Measurements from ENCODE around the gene FLOT2. TPM values are rescaled to one million over a fixed set of nuclear protein-coding genes. Genes with fewer than 3 reads are reported as not detected.

The FLOT2 gene
- total and polyA plus RNA-seq, 7 donors = 30.4 to 81.1 (median 40.8) TPM

- H3K4me1 ChIP-seq = peaks cover 13% of the 10 kb centered on the region
- H3K9me3 ChIP-seq = no peaks in the 10 kb centered on the region
- no peaks in the 10 kb centered on the region for H3K27me3 ChIP-seq (ENCODE audit: insufficient read depth in 3 of 3, low read length in 2 of 3)
- DNase-seq (no peak), ATAC-seq (no peak)
- 79 to 88% (median 87%) methylated on average over 12 of the region's 12 CpGs for whole genome bisulfite sequencing, 3 donors
- intact Hi-C loops (cut with DNase I) = no loop called here
- no peak overlapping the region for H3K4me3 ChIP-seq
- TF ChIP-seq CTCF (IDR thresholded peaks at IDR 0.05) = no peak
- no peak overlapping the region for H3K27ac ChIP-seq
- peaks cover 0 to 43% of the 10 kb centered on the region in 2 donors for H3K36me3 ChIP-seq (ENCODE audit: insufficient read depth in 1 of 2, low read depth in 1 of 2)
Measured at GRCh38 chr17:28887871-28888471, 9.6 kb downstream of the FLOT2 start.

- no peak for TF ChIP-seq CTCF (IDR thresholded peaks at IDR 0.05)
Measured at GRCh38 chr17:28885951-28886350, 11.6 kb downstream of the FLOT2 start.

GRCh38 chr17:28885363-28885762 is 12.2 kb downstream of the FLOT2 start:
- Histone ChIP-seq H3K4me1 (no peaks in the 10 kb centered on the region), H3K27me3 (ENCODE audit: insufficient read depth in 3 of 3, low read length in 2 of 3) (no peaks in the 10 kb centered on the region), H3K4me3 (no peak overlapping the region), H3K27ac (no peak overlapping the region), H3K36me3 (ENCODE audit: insufficient read depth in 1 of 2, low read depth in 1 of 2) (peaks cover 5 to 69% of the 10 kb centered on the region in 2 donors), H3K9me3 (no peaks in the 10 kb centered on the region)
- DNase-seq = no peak
- WGBS, 3 donors = 90 to 91% (median 90%) methylated on average over 4 of the region's 4 CpGs
- ATAC-seq = no peak
- TF ChIP-seq CTCF (IDR thresholded peaks at IDR 0.05) = no peak
- intact Hi-C loops (cut with DNase I) = no loop called here

More at GRCh38 chr17:28885951-28886350, 11.6 kb downstream of the FLOT2 start:
- no peak overlapping the region for H3K27ac ChIP-seq
- peaks cover 5 to 63% of the 10 kb centered on the region in 2 donors for H3K36me3 ChIP-seq (ENCODE audit: insufficient read depth in 1 of 2, low read depth in 1 of 2)
- ATAC-seq = no peak
- 85 to 90% (median 85%) methylated on average over 10 of the region's 10 CpGs for WGBS, 3 donors
- DNase-seq = no peak
- H3K27me3 ChIP-seq (ENCODE audit: insufficient read depth in 3 of 3, low read length in 2 of 3) = no peaks in the 10 kb centered on the region
- no peak overlapping the region for H3K4me3 ChIP-seq
- H3K9me3 ChIP-seq = no peaks in the 10 kb centered on the region
- intact Hi-C loops (cut with DNase I) = no loop called here
- no peaks in the 10 kb centered on the region for H3K4me1 ChIP-seq

- no peak for TF ChIP-seq CTCF (IDR thresholded peaks at IDR 0.05)
- Histone ChIP-seq H3K4me1 (no peaks in the 10 kb centered on the region), H3K27ac (no peak overlapping the region), H3K36me3 (ENCODE audit: insufficient read depth in 1 of 2, low read depth in 1 of 2) (peaks cover 5 to 81% of the 10 kb centered on the region in 2 donors), H3K27me3 (ENCODE audit: insufficient read depth in 3 of 3, low read length in 2 of 3) (no peaks in the 10 kb centered on the region), H3K9me3 (no peaks in the 10 kb centered on the region), H3K4me3 (no peak overlapping the region)
- intact Hi-C loops (cut with DNase I) = no loop called here
- DNase-seq (no peak), ATAC-seq (no peak)
- WGBS, 3 donors = 87 to 91% (median 90%) methylated on average over 24 to 27 of the region's 27 CpGs
Measured at GRCh38 chr17:28883967-28884702, 13.4 kb downstream of the FLOT2 start.

Data from psoas muscle (tissue), 8 donors.